Forelimb muscle (tissue), 1 donor: ENCODE results near the gene C19orf25. TPM values are rescaled to one million over a fixed set of nuclear protein-coding genes. Genes with fewer than 3 reads are reported as not detected.
"Not testable (repeated sequence)": the region's sequence is repeated elsewhere in the genome, so short reads cannot be mapped to it uniquely, and the experiment has no call there.

ENCODE experiments used
- DNase-seq: peaks from one replicate; pipeline ENCODE4 v3.0.0-alpha.2; 2013; ENCODE audit warnings: low read depth
- polyA plus RNA-seq: library from polyadenylated mRNA; unstranded; fragments of 120-200 nt; gene quantifications from one replicate; pipeline ENCODE4 v1.2.1, GENCODE V29; 2013; ENCODE audit not compliant: insufficient read length

C19orf25 gene
- polyA plus RNA-seq, 1 donor: 16.5 TPM

GRCh38 chr19:1449467-1450442 is 29.3 kb downstream of the C19orf25 start, which contains the start of gene APC2:
APC2 (plus strand) TSS chr19:1450121; CDS start chr19:1453002, 2,881 bp downstream.
- DNase-seq: no peak

- DNase-seq: no peak
Measured at GRCh38 chr19:1447944-1448343, 31.1 kb downstream of the C19orf25 start.

- no peak for DNase-seq
Measured at GRCh38 chr19:1447504-1447903, 31.5 kb downstream of the C19orf25 start.

- no peak for DNase-seq
Measured at GRCh38 chr19:1446713-1447481, 32.1 kb downstream of the C19orf25 start.

- no peak for DNase-seq
Measured at GRCh38 chr19:1445932-1446712, 32.9 kb downstream of the C19orf25 start.

GRCh38 chr19:1445185-1445931 is 33.7 kb downstream of the C19orf25 start:
- DNase-seq: no peak

GRCh38 chr19:1441677-1442438 is 37.2 kb downstream of the C19orf25 start:
- DNase-seq: no peak

GRCh38 chr19:1441022-1441426 is 38.0 kb downstream of the C19orf25 start:
- DNase-seq: no peak

- no peak for DNase-seq
Measured at GRCh38 chr19:1440418-1440801, 38.6 kb downstream of the C19orf25 start.

GRCh38 chr19:1439525-1440417 is 39.2 kb downstream of the C19orf25 start:
- DNase-seq: not testable (repeated sequence)

- no peak for DNase-seq
Measured at GRCh38 chr19:1438933-1439354, 40.1 kb downstream of the C19orf25 start.

- peak; percentile 89 for DNase-seq
Measured at GRCh38 chr19:1438035-1438932, 40.7 kb downstream of the C19orf25 start, which contains the start of gene RPS15. RPS15 (plus strand) TSS chr19:1438396; CDS start chr19:1438426, 30 bp downstream.

GRCh38 chr19:1437609-1438008 is 41.4 kb downstream of the C19orf25 start:
- DNase-seq: no peak

GRCh38 chr19:1435378-1435989 is 43.5 kb downstream of the C19orf25 start:
- DNase-seq: no peak

GRCh38 chr19:1434577-1435060 is 44.4 kb downstream of the C19orf25 start:
- DNase-seq: no peak

GRCh38 chr19:1434040-1434366 is 45.0 kb downstream of the C19orf25 start:
- no peak for DNase-seq
